Panc1 (cell line): ENCODE results near the gene SCLY. TPM values are rescaled to one million over a fixed set of nuclear protein-coding genes. Genes with fewer than 3 reads are reported as not detected.

ENCODE experiments used
- ATAC-seq: fragments of 200-7000 bp; cut with Tn5 transposase; 2 replicates; pipeline ENCODE4 v1.9.1; 2020; ENCODE audit warnings: mild to moderate bottlenecking, moderate library complexity
- BruUV-seq: library from RNA; stranded (reverse); fragments of 400-500 nt; replicated peaks from 2 replicates; lab custom pipeline; 2021; lab: Mats Ljungman, UMichigan
- CTCF ChIA-PET: fragments of 300-600 bp; sonication (Branson Sonifier 250); formaldehyde crosslinking; loops from one replicate; lab custom pipeline; 2022; ENCODE audit warnings: antibody characterized with exemption; lab: Charles Lee
- POLR2A ChIA-PET: fragments of 300-600 bp; sonication (Branson Sonifier 250); formaldehyde crosslinking; loops from one replicate; lab custom pipeline; 2022; ENCODE audit warnings: antibody characterized with exemption; lab: Charles Lee
- DNase-seq: peaks from one replicate; pipeline ENCODE4 v3.0.0-alpha.2; 2010; ENCODE audit warnings: low read depth, low spot score
- H3K27ac ChIP-seq: 2 replicates; pipeline ENCODE4 v1.5.1; 2011; ENCODE audit warnings: mild to moderate bottlenecking, low read length, inconsistent platforms
- H3K27me3 ChIP-seq: fragments of 200-500 bp; sonication (Bioruptor generic); 2 replicates; pipeline ENCODE4 v1.6.0; 2014; ENCODE audit warnings: low read length, inconsistent platforms; ENCODE audit not compliant: control insufficient read depth, insufficient read depth
- H3K36me3 ChIP-seq: fragments of 200-500 bp; sonication (Bioruptor generic); 2 replicates; pipeline ENCODE4 v1.5.1; 2014; ENCODE audit warnings: inconsistent platforms, mild to moderate bottlenecking, low read length, moderate library complexity; ENCODE audit not compliant: control insufficient read depth, insufficient read depth
- H3K4me1 ChIP-seq: 2 replicates; pipeline ENCODE4 v1.5.1; 2011; ENCODE audit warnings: inconsistent platforms, mild to moderate bottlenecking, low read length, moderate library complexity; ENCODE audit not compliant: control insufficient read depth, insufficient read depth
- H3K4me3 ChIP-seq, 2 experiments: 2 replicates each; pipeline ENCODE4 v1.5.1; 2011 to 2012; ENCODE audit warnings: low read depth in 2 of 2, low read length in 2 of 2, mild to moderate bottlenecking in 2 of 2, inconsistent platforms in 1 of 2, moderate library complexity in 1 of 2
- H3K9me3 ChIP-seq: fragments of 200-500 bp; sonication (Bioruptor generic); 2 replicates; pipeline ENCODE4 v1.5.1; 2014; ENCODE audit warnings: low read depth, mild to moderate bottlenecking, inconsistent platforms, low read length, moderate library complexity; ENCODE audit not compliant: control insufficient read depth, insufficient read depth
- POLR2AphosphoS5 ChIP-seq: IDR thresholded peaks from 2 replicates; pipeline ENCODE4 v1.6.1; 2012; ENCODE audit warnings: mild to moderate bottlenecking, low read depth, low read length, moderate library complexity
- SIN3A ChIP-seq: IDR thresholded peaks from 2 replicates; pipeline ENCODE4 v1.6.1; 2012; ENCODE audit warnings: low read depth, mild to moderate bottlenecking, low read length, moderate library complexity, borderline replicate concordance; ENCODE audit not compliant: insufficient read depth
- TCF7L2 ChIP-seq: IDR thresholded peaks from 2 replicates; pipeline ENCODE4 v1.6.1; 2011; ENCODE audit warnings: mild to moderate bottlenecking, low read depth, low read length, inconsistent platforms
- in situ Hi-C: cut with HindIII; loops from 2 replicates; pipeline ENCODE4 v1.10.0; 2016; ENCODE audit warnings: low sequenced_read_pairs, low pct_unique_long_range_greater_than_20kb
- intact Hi-C: fragments of 100-400 bp; cut with micrococcal nuclease; formaldehyde crosslinking; loops from one replicate; pipeline ENCODE4 v1.10.0; 2022; ENCODE audit not compliant: unreplicated experiment
- total RNA-seq: library from RNA; stranded (reverse); gene quantifications from one replicate; pipeline ENCODE4 v1.2.1, GENCODE V29; 2021; ENCODE audit not compliant: unreplicated experiment
- TF ChIP-seq, protein P1 (sequence below): fragments of 450-650 bp; IDR thresholded peaks from 2 replicates; pipeline ENCODE4 v1.5.1; 2017; ENCODE audit warnings: mild to moderate bottlenecking
- TF ChIP-seq, protein P2 (sequence below), 2 experiments: IDR thresholded peaks; 2 replicates each; pipeline ENCODE4 v1.6.1; 2011 to 2012; ENCODE audit warnings: low read depth in 2 of 2, control low read depth in 1 of 2, low read length in 1 of 2, mild to moderate bottlenecking in 1 of 2, moderate library complexity in 1 of 2; ENCODE audit not compliant: insufficient read depth in 1 of 2

Gene SCLY
- total RNA-seq, 1 experiment from 2014 or later = 31.4 TPM

DNA sequence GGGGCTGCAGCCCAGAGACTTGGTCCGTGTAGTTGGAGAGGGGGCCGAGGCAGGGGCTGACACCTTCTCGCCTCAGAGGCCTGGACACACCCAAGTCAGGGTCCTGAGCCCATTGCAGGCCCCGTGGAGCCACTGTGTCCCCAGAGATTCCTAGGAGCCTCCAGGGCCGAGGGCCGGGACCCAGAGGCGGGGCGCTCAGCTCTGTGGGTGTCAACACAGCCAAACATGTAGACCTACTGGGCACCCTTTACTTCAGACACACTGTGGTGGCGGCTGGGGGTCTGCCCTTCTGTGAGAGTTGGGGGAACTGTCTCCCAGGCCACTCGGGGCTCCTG, 38.9 kb downstream of the SCLY start:
- CTCF ChIA-PET = no interaction called here
- Histone ChIP-seq H3K4me1 (peaks cover 7% of the 10 kb centered on the region; the same call in 1 of the 2 replicates), H3K9me3 (no peaks in the 10 kb centered on the region), H3K36me3 (no peaks in the 10 kb centered on the region), H3K27ac (no peak overlapping the region), H3K4me3 (no peak overlapping the region), H3K27me3 (no peaks in the 10 kb centered on the region)
- intact Hi-C loops (no loop called here), in situ Hi-C loops (no loop called here)
- ATAC-seq = no peak
- no peak for DNase-seq
- TF ChIP-seq TCF7L2 (no peak), SIN3A (no peak), POLR2AphosphoS5 (no peak)
- TF ChIP-seq, protein P1, sequence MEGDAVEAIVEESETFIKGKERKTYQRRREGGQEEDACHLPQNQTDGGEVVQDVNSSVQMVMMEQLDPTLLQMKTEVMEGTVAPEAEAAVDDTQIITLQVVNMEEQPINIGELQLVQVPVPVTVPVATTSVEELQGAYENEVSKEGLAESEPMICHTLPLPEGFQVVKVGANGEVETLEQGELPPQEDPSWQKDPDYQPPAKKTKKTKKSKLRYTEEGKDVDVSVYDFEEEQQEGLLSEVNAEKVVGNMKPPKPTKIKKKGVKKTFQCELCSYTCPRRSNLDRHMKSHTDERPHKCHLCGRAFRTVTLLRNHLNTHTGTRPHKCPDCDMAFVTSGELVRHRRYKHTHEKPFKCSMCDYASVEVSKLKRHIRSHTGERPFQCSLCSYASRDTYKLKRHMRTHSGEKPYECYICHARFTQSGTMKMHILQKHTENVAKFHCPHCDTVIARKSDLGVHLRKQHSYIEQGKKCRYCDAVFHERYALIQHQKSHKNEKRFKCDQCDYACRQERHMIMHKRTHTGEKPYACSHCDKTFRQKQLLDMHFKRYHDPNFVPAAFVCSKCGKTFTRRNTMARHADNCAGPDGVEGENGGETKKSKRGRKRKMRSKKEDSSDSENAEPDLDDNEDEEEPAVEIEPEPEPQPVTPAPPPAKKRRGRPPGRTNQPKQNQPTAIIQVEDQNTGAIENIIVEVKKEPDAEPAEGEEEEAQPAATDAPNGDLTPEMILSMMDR = no peak
- TF ChIP-seq, protein P2, sequence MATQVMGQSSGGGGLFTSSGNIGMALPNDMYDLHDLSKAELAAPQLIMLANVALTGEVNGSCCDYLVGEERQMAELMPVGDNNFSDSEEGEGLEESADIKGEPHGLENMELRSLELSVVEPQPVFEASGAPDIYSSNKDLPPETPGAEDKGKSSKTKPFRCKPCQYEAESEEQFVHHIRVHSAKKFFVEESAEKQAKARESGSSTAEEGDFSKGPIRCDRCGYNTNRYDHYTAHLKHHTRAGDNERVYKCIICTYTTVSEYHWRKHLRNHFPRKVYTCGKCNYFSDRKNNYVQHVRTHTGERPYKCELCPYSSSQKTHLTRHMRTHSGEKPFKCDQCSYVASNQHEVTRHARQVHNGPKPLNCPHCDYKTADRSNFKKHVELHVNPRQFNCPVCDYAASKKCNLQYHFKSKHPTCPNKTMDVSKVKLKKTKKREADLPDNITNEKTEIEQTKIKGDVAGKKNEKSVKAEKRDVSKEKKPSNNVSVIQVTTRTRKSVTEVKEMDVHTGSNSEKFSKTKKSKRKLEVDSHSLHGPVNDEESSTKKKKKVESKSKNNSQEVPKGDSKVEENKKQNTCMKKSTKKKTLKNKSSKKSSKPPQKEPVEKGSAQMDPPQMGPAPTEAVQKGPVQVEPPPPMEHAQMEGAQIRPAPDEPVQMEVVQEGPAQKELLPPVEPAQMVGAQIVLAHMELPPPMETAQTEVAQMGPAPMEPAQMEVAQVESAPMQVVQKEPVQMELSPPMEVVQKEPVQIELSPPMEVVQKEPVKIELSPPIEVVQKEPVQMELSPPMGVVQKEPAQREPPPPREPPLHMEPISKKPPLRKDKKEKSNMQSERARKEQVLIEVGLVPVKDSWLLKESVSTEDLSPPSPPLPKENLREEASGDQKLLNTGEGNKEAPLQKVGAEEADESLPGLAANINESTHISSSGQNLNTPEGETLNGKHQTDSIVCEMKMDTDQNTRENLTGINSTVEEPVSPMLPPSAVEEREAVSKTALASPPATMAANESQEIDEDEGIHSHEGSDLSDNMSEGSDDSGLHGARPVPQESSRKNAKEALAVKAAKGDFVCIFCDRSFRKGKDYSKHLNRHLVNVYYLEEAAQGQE (IDR thresholded peaks at IDR 0.05; ENCODE audit: insufficient read depth in 1 of 2, low read depth in 2 of 2, low read length in 1 of 2) = no peak
- POLR2A ChIA-PET = no interaction called here
- BruUV-seq = no TSS peak

DNA sequence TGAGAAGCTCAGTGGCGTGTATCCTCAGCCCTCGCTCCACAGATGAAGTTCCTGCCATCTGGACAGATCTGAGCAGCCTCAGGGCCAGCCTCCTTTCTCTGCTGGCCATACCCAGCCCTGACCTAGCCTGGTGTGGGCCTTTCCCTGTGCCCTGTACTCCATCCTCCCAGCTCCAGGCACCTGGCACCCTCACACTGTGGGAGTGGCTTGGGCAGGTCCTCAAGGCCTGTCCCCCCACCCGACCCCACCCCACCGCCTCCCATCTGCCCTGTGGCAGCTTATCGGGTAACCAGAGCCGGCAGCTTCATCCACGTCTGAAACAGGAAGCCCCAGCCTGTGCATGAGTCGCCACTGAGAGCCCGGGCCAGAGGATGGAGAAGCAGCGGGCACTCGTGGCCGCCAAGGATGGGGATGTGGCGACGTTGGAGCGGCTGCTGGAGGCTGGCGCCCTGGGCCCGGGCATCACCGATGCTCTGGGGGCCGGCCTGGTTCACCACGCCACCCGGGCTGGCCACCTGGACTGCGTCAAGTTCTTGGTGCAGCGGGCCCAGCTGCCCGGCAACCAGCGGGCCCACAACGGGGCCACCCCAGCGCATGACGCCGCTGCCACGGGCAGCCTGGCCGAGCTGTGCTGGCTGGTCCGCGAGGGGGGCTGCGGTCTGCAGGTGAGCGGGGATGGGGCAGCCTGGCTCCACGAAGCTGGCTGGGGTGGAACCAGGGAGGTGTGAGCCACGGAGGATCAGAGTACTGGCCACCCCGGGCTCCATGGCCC, 39.4 kb downstream of the SCLY start, which contains the start of gene ESPNL:
Gene ESPNL, plus strand, starts transcription at position 292 of the 772 bp plus-strand sequence. Its CDS starts 80 bp downstream, at position 372.
- H3K4me3 ChIP-seq = no peak within 1 kb of the TSS
- BruUV-seq = no TSS peak
- no peak for ATAC-seq
- H3K27ac ChIP-seq = no peak within 1 kb of the TSS
- no peak for DNase-seq
- no peaks in the 10 kb centered on the region for H3K36me3 ChIP-seq
- peaks cover 7% of the 10 kb centered on the region; the same call in 1 of the 2 replicates for H3K4me1 ChIP-seq
- POLR2A ChIA-PET = no interaction called here
- CTCF ChIA-PET = no interaction called here
- in situ Hi-C loops (no loop called here), intact Hi-C loops (no loop called here)
- no peaks in the 10 kb centered on the region for H3K9me3 ChIP-seq
- H3K27me3 ChIP-seq = no peaks in the 10 kb centered on the region
- TF ChIP-seq, protein P1 = no peak
- no peak for TF ChIP-seq SIN3A
- TF ChIP-seq, protein P2 (IDR thresholded peaks at IDR 0.05; ENCODE audit: insufficient read depth in 1 of 2, low read depth in 2 of 2, low read length in 1 of 2) = no peak
- no peak for TF ChIP-seq POLR2AphosphoS5
- TF ChIP-seq TCF7L2 = no peak
